HEK293 (cell line): ENCODE data around the gene GPR37.

Experiments
- CTCF ChIP-seq: fragments of 450-650 bp; formaldehyde crosslinking; IDR thresholded peaks from 2 replicates; pipeline ENCODE4 v1.5.1; 2016; ENCODE audit warnings: missing biosample characterization, missing genetic modification characterization
- ELK4 ChIP-seq: IDR thresholded peaks from 2 replicates; pipeline ENCODE4 v1.6.1; 2011; ENCODE audit warnings: mild to moderate bottlenecking, low read depth, low read length, borderline replicate concordance
- GLIS1 ChIP-seq: fragments of 450-650 bp; formaldehyde crosslinking; IDR thresholded peaks from 2 replicates; pipeline ENCODE4 v1.5.1; 2016; ENCODE audit warnings: missing biosample characterization, missing genetic modification characterization
- HOXA7 ChIP-seq: sonication (generic); formaldehyde crosslinking; IDR thresholded peaks from 2 replicates; pipeline ENCODE4 v1.8.1; 2022; ENCODE audit warnings: missing genetic modification reagents, borderline replicate concordance
- PBX3 ChIP-seq: sonication (generic); formaldehyde crosslinking; IDR thresholded peaks from 2 replicates; pipeline ENCODE4 v1.8.1; 2022; ENCODE audit warnings: mild to moderate bottlenecking, moderate library complexity, missing genetic modification reagents
- REPIN1 ChIP-seq: fragments of 450-650 bp; formaldehyde crosslinking; IDR thresholded peaks from 2 replicates; pipeline ENCODE4 v1.5.1; 2017; ENCODE audit warnings: missing biosample characterization, missing genetic modification characterization, low read depth
- ZNF16 ChIP-seq: fragments of 450-650 bp; formaldehyde crosslinking; IDR thresholded peaks from 2 replicates; pipeline ENCODE4 v1.5.1; 2016; ENCODE audit warnings: low read depth, missing biosample characterization, missing genetic modification characterization
- ZNF311 ChIP-seq: fragments of 450-650 bp; formaldehyde crosslinking; IDR thresholded peaks from 2 replicates; pipeline ENCODE4 v1.5.1; 2017; ENCODE audit warnings: missing biosample characterization, missing genetic modification characterization, borderline replicate concordance
- ZNF37A ChIP-seq: fragments of 450-650 bp; IDR thresholded peaks from 2 replicates; pipeline ENCODE4 v1.5.1; 2018; ENCODE audit warnings: missing biosample characterization, missing genetic modification characterization
- ZNF580 ChIP-seq: fragments of 450-650 bp; formaldehyde crosslinking; IDR thresholded peaks from 2 replicates; pipeline ENCODE4 v1.5.1; 2016; ENCODE audit warnings: missing biosample characterization, missing genetic modification characterization
- ZNF629 ChIP-seq: fragments of 450-650 bp; formaldehyde crosslinking; IDR thresholded peaks from 2 replicates; pipeline ENCODE4 v1.5.1; 2017; ENCODE audit warnings: missing biosample characterization, missing genetic modification characterization
- ZNF670 ChIP-seq: fragments of 450-650 bp; formaldehyde crosslinking; IDR thresholded peaks from 2 replicates; pipeline ENCODE4 v1.5.1; 2016; ENCODE audit warnings: missing biosample characterization, missing genetic modification characterization, low read depth
- ZNF677 ChIP-seq: fragments of 450-650 bp; IDR thresholded peaks from 2 replicates; pipeline ENCODE4 v1.5.0; 2018; ENCODE audit warnings: missing biosample characterization, mild to moderate bottlenecking, missing genetic modification characterization, moderate library complexity

- TF ChIP-seq PBX3 (CRISPR knock-in tag), result no peak
- TF ChIP-seq ZNF629 (tag by site-specific recombination), result no peak
- no peak for TF ChIP-seq ELK4
- no peak for TF ChIP-seq GLIS1 (tag by site-specific recombination)
- TF ChIP-seq ZNF677, result no peak
- no peak for TF ChIP-seq CTCF (tag by site-specific recombination)
- no peak for TF ChIP-seq HOXA7 (CRISPR knock-in tag)
- TF ChIP-seq ZNF670 (tag by site-specific recombination), result no peak
- no peak for TF ChIP-seq ZNF311
- no peak for TF ChIP-seq ZNF16
- TF ChIP-seq ZNF37A (tag by site-specific recombination), result no peak
- TF ChIP-seq ZNF580 (tag by site-specific recombination), result no peak
- TF ChIP-seq REPIN1 (tag by site-specific recombination), result no peak
These were observed 67.8 kb downstream of the GPR37 start for GRCh38 chr7:124697746-124698145.
